Neural progenitor cell (in vitro differentiated cells): ENCODE results near the gene MGAT4A. TPM values are rescaled to one million over a fixed set of nuclear protein-coding genes. Genes with fewer than 3 reads are reported as not detected.

Source experiments
- DNase-seq: peaks from one replicate; pipeline ENCODE4 v3.0.0-alpha.2; 2016; ENCODE audit warnings: low spot score
- H2AFZ ChIP-seq: fragments of 200-600 bp; sonication (generic); replicated peaks from 2 replicates; pipeline ENCODE4 v1.6.1; 2016; ENCODE audit warnings: antibody characterized with exemption
- H3F3A ChIP-seq: fragments of 200-600 bp; sonication (generic); 2 replicates; pipeline ENCODE4 v1.6.1; 2016; ENCODE audit warnings: antibody characterized with exemption, low read depth
- H3K27ac ChIP-seq: fragments of 200-600 bp; sonication (generic); 2 replicates; pipeline ENCODE4 v1.5.1; 2016; ENCODE audit warnings: mild to moderate bottlenecking
- H3K27me3 ChIP-seq: fragments of 200-600 bp; sonication (generic); 2 replicates; pipeline ENCODE4 v1.6.1; 2016; ENCODE audit warnings: mild to moderate bottlenecking, moderate library complexity
- H3K36me3 ChIP-seq: fragments of 200-600 bp; sonication (generic); 2 replicates; pipeline ENCODE4 v1.5.1; 2016
- H3K4me1 ChIP-seq: fragments of 200-600 bp; sonication (generic); 2 replicates; pipeline ENCODE4 v1.6.1; 2016; ENCODE audit warnings: mixed run types
- H3K4me2 ChIP-seq: fragments of 200-600 bp; sonication (generic); 2 replicates; pipeline ENCODE4 v1.6.1; 2016
- H3K4me3 ChIP-seq: fragments of 200-600 bp; sonication (generic); 2 replicates; pipeline ENCODE4 v1.5.1; 2016
- H3K79me2 ChIP-seq: fragments of 200-600 bp; sonication (generic); 2 replicates; pipeline ENCODE4 v1.6.1; 2016; ENCODE audit warnings: low read depth
- H3K9ac ChIP-seq: fragments of 200-600 bp; sonication (generic); 2 replicates; pipeline ENCODE4 v1.6.1; 2016
- H3K9me3 ChIP-seq: fragments of 200-600 bp; sonication (generic); 2 replicates; pipeline ENCODE4 v1.5.1; 2016; ENCODE audit warnings: low read depth
- H4K20me1 ChIP-seq: fragments of 200-600 bp; sonication (generic); 2 replicates; pipeline ENCODE4 v1.6.1; 2016; ENCODE audit warnings: low read depth
- H3K27ac Mint-ChIP-seq: 3 replicates; pipeline ENCODE4 v1.8.0; 2021; ENCODE audit warnings: mixed read lengths
- H3K27me3 Mint-ChIP-seq: 2 replicates; pipeline ENCODE4 v1.8.0; 2022; ENCODE audit warnings: low read depth, mild to moderate bottlenecking, inconsistent platforms, moderate library complexity, mixed read lengths; ENCODE audit not compliant: insufficient read depth
- H3K36me3 Mint-ChIP-seq: 3 replicates; pipeline ENCODE4 v1.8.0; 2021; ENCODE audit warnings: mixed read lengths
- H3K4me1 Mint-ChIP-seq: 3 replicates; pipeline ENCODE4 v1.8.0; 2021; ENCODE audit warnings: mixed read lengths
- H3K4me3 Mint-ChIP-seq: 3 replicates; pipeline ENCODE4 v1.8.0; 2021; ENCODE audit warnings: mild to moderate bottlenecking, moderate library complexity, mixed read lengths
- H3K9me3 Mint-ChIP-seq: 3 replicates; pipeline ENCODE4 v1.8.0; 2020; ENCODE audit warnings: mixed read lengths
- EZH2 ChIP-seq: fragments of 200-600 bp; sonication (generic); IDR thresholded peaks from 2 replicates; pipeline ENCODE4 v1.6.1; 2017; ENCODE audit warnings: antibody characterized with exemption, mild to moderate bottlenecking, moderate library complexity
- EZH2phosphoT487 ChIP-seq: fragments of 200-600 bp; sonication (generic); IDR thresholded peaks from 2 replicates; pipeline ENCODE4 v1.6.1; 2017; ENCODE audit warnings: antibody characterized with exemption
- total RNA-seq: library from RNA; depleted of rRNA; stranded (reverse); fragments of >200 nt; gene quantifications from 2 replicates; pipeline ENCODE4 v1.2.3, GENCODE V29; 2015; ENCODE audit warnings: low replicate concordance
- TF ChIP-seq, protein P1 (sequence below): fragments of 200-600 bp; sonication (generic); IDR thresholded peaks from 2 replicates; pipeline ENCODE4 v1.5.1; 2017; ENCODE audit warnings: antibody characterized with exemption, mild to moderate bottlenecking

The MGAT4A gene
- total RNA-seq, 1 donor from 2014 or later = 8.0 TPM

- Mint-ChIP-seq H3K4me3 (no peak overlapping the region), H3K4me1 (peaks cover 5% of the 10 kb centered on the region), H3K36me3 (peaks cover 2% of the 10 kb centered on the region), H3K27me3 (no peaks in the 10 kb centered on the region), H3K9me3 (peaks cover 7% of the 10 kb centered on the region), H3K27ac (no peak overlapping the region)
- H3K79me2 ChIP-seq = no peaks in the 10 kb centered on the region
- no peak overlapping the region for H2AFZ ChIP-seq
- H3K4me2 ChIP-seq = no peak overlapping the region
- no peaks in the 10 kb centered on the region for H3F3A ChIP-seq
- no peaks in the 10 kb centered on the region for H3K4me1 ChIP-seq
- no peak overlapping the region for H3K27ac ChIP-seq
- no peaks in the 10 kb centered on the region for H3K9me3 ChIP-seq
- no peaks in the 10 kb centered on the region for H3K36me3 ChIP-seq
- no peak for DNase-seq
- no peaks in the 10 kb centered on the region for H4K20me1 ChIP-seq
- TF ChIP-seq, protein P1, sequence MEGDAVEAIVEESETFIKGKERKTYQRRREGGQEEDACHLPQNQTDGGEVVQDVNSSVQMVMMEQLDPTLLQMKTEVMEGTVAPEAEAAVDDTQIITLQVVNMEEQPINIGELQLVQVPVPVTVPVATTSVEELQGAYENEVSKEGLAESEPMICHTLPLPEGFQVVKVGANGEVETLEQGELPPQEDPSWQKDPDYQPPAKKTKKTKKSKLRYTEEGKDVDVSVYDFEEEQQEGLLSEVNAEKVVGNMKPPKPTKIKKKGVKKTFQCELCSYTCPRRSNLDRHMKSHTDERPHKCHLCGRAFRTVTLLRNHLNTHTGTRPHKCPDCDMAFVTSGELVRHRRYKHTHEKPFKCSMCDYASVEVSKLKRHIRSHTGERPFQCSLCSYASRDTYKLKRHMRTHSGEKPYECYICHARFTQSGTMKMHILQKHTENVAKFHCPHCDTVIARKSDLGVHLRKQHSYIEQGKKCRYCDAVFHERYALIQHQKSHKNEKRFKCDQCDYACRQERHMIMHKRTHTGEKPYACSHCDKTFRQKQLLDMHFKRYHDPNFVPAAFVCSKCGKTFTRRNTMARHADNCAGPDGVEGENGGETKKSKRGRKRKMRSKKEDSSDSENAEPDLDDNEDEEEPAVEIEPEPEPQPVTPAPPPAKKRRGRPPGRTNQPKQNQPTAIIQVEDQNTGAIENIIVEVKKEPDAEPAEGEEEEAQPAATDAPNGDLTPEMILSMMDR = no peak
- TF ChIP-seq EZH2phosphoT487 (no peak), EZH2 (no peak)
- no peak overlapping the region for H3K9ac ChIP-seq
- H3K4me3 ChIP-seq = no peak overlapping the region
- H3K27me3 ChIP-seq = no peaks in the 10 kb centered on the region
Observed at GRCh38 chr2:98656800-98657199, 74.1 kb downstream of the MGAT4A start.

DNA sequence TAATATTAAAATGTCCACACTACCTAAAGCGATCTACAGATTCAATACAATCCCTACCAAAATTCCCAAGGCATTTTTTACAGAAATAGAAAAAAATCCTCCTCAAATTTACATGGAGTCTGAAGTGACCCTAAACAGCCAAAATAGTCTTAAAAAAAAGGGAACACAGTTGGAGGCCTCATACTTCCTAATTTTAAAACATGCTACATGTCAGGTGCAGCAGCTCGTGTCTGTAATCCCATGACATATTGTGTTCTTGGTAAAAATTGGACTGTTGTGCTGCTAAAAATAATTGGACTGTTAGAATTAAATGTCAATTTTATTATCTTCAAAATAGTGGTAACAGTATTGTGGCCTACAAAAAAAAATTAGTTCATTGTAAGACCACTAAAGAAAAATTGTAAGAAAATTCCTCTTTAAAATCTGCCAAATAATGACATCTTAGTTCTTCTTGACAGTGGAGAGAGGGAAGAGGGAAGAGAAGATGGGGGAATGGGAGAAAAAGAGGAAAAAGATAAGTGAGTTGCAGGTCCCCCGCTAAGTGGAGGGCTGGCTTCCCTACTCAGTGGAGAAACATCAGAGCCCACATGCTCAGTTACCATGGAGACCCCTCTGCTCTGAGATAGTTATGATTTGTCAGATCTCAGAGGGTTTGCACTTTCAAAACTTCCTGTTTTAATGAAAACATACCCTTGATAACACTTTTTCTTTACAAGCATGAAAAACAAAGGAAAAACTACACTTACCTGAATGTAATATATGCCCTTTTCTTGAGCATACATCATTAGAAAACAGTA lies 76.0 kb downstream of the MGAT4A start:
- peaks cover 2% of the 10 kb centered on the region for H3K36me3 Mint-ChIP-seq
- Histone ChIP-seq H3K27ac (no peak overlapping the region), H2AFZ (no peak overlapping the region), H3K4me2 (no peak overlapping the region), H3K36me3 (no peaks in the 10 kb centered on the region), H3K27me3 (no peaks in the 10 kb centered on the region), H4K20me1 (no peaks in the 10 kb centered on the region), H3K4me3 (no peak overlapping the region), H3K9ac (no peak overlapping the region), H3K4me1 (no peaks in the 10 kb centered on the region), H3K9me3 (no peaks in the 10 kb centered on the region), H3K79me2 (no peaks in the 10 kb centered on the region), H3F3A (no peaks in the 10 kb centered on the region)
- no peak overlapping the region for H3K27ac Mint-ChIP-seq
- DNase-seq = no peak
- no peaks in the 10 kb centered on the region for H3K27me3 Mint-ChIP-seq
- no peaks in the 10 kb centered on the region for H3K9me3 Mint-ChIP-seq
- peaks cover 5% of the 10 kb centered on the region for H3K4me1 Mint-ChIP-seq
- TF ChIP-seq, protein P1 = no peak
- TF ChIP-seq EZH2phosphoT487 (no peak), EZH2 (no peak)
- H3K4me3 Mint-ChIP-seq = no peak overlapping the region

DNA sequence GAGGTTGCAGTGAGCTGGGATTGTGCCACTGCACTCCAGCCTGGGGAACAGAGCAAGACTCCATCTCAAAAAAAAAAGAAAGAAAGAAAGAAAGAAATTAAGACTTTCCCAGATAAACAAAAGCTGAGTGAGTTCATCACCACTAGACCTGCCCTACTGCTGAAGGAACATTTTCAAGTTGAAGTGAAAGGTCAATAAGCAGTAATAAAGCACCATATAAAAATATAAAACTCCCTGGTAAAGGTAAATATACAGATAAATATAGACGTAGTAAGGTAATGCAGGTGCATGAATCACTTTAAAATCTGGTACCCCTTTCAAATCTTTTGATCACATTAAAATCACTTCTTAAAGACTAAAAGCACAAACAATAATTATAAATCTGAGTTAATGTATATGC lies 79.9 kb downstream of the MGAT4A start:
- no peaks in the 10 kb centered on the region for H3F3A ChIP-seq
- H3K27ac Mint-ChIP-seq = no peak overlapping the region
- DNase-seq = no peak
- no peaks in the 10 kb centered on the region for H3K9me3 Mint-ChIP-seq
- H3K4me2 ChIP-seq = no peak overlapping the region
- H3K79me2 ChIP-seq = no peaks in the 10 kb centered on the region
- TF ChIP-seq, protein P1 = no peak
- no peak for TF ChIP-seq EZH2
- TF ChIP-seq EZH2phosphoT487 = no peak
- no peaks in the 10 kb centered on the region for H3K27me3 Mint-ChIP-seq
- H3K4me1 ChIP-seq = no peaks in the 10 kb centered on the region
- H3K9ac ChIP-seq = no peak overlapping the region
- H3K27me3 ChIP-seq = no peaks in the 10 kb centered on the region
- no peaks in the 10 kb centered on the region for H3K9me3 ChIP-seq
- no peaks in the 10 kb centered on the region for H4K20me1 ChIP-seq
- no peak overlapping the region for H3K4me3 ChIP-seq
- peaks cover 2% of the 10 kb centered on the region for H3K36me3 Mint-ChIP-seq
- peaks cover 5% of the 10 kb centered on the region for H3K4me1 Mint-ChIP-seq
- H3K27ac ChIP-seq = no peak overlapping the region
- no peak overlapping the region for H2AFZ ChIP-seq
- H3K36me3 ChIP-seq = no peaks in the 10 kb centered on the region
- H3K4me3 Mint-ChIP-seq = no peak overlapping the region
